Vagina (tissue), 2 donors: ENCODE data around the gene TENM4. TPM values are rescaled to one million over a fixed set of nuclear protein-coding genes. Genes with fewer than 3 reads are reported as not detected.

Source experiments
- DNase-seq, 2 donors: peaks; one replicate each; pipeline ENCODE4 v3.0.0-alpha.2; 2017; ENCODE audit errors: extremely low spot score in 2 of 2
- H3K27ac ChIP-seq: fragments of 200-600 bp; sonication (generic); one replicate; pipeline ENCODE4 v1.5.1; 2019
- H3K27me3 ChIP-seq: fragments of 200-600 bp; sonication (generic); one replicate; pipeline ENCODE4 v1.5.1; 2019
- H3K36me3 ChIP-seq, 2 donors: fragments of 200-600 bp; sonication (generic); one replicate each; pipeline ENCODE4 v1.5.1; 2017 to 2019
- H3K4me1 ChIP-seq: fragments of 200-600 bp; sonication (generic); one replicate; pipeline ENCODE4 v1.5.1; 2019
- H3K4me3 ChIP-seq, 2 donors: fragments of 200-600 bp; sonication (generic); 1 replicate in 1 of 2; 2 replicates in 1 of 2; pipeline ENCODE4 v1.5.1; 2016 to 2019
- H3K9me3 ChIP-seq: fragments of 200-600 bp; sonication (generic); one replicate; pipeline ENCODE4 v1.5.1; 2019
- POLR2A ChIP-seq, 2 donors: fragments of 450-650 bp; IDR thresholded peaks; one replicate each; pipeline ENCODE4 v1.6.1; 2017; ENCODE audit warnings: antibody characterized with exemption in 2 of 2, mild to moderate bottlenecking in 2 of 2, moderate library complexity in 2 of 2
- POLR2AphosphoS5 ChIP-seq, 2 donors: sonication (generic); formaldehyde crosslinking; IDR thresholded peaks; one replicate each; pipeline ENCODE4 v1.9.0; 2017; ENCODE audit warnings: antibody characterized with exemption in 2 of 2, mild to moderate bottlenecking in 2 of 2, low read depth in 1 of 2; ENCODE audit not compliant: insufficient read depth in 1 of 2
- intact Hi-C: fragments of 100-400 bp; cut with DNase I; formaldehyde crosslinking; loops from one replicate; pipeline ENCODE4 v1.15.1; 2023
- total RNA-seq: library from RNA; depleted of rRNA; stranded (reverse); fragments of >200 nt; gene quantifications from one replicate; pipeline ENCODE4 v1.2.3, GENCODE V29; 2016
- TF ChIP-seq, protein P1 (sequence below), 3 experiments: fragments of 450-650 bp in 2 of 3; fragments of 200-600 bp in 1 of 3; sonication (generic) in 1 of 3; IDR thresholded peaks; one replicate each; pipeline ENCODE4 v1.5.1; 2017 to 2019; ENCODE audit warnings: antibody characterized with exemption in 3 of 3, mild to moderate bottlenecking in 2 of 3, moderate library complexity in 2 of 3

Gene TENM4
- total RNA-seq, 1 donor from 2014 or later, result 12.5 TPM

DNA sequence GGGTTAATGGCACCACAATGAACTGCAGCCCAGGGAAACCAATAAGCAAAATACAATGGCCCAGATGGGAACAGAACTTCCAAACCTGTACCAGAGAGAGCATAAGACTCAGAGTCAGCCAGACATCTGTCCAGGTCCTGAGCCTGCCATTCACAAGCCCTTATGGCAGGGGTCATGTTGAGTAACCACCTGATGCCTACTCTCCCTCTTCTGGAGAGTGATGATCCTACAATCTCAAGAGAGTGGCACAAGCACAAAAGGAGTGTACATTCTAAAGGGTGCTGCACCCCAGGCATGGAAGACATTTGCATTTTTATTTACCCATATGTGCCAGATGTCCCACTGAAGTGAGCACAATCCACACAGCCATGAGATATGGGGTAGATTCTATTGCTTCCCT, 10.6 kb downstream of the TENM4 start:
- intact Hi-C loops, result no loop called here
- DNase-seq, result no peak
- H3K4me3 ChIP-seq, result no peak overlapping the region
- no peak overlapping the region for H3K27ac ChIP-seq
- H3K27me3 ChIP-seq, result no peaks in the 10 kb centered on the region
- H3K36me3 ChIP-seq, result no peaks in the 10 kb centered on the region
- peaks cover 9% of the 10 kb centered on the region for H3K4me1 ChIP-seq
- no peaks in the 10 kb centered on the region for H3K9me3 ChIP-seq
- TF ChIP-seq, protein P1, sequence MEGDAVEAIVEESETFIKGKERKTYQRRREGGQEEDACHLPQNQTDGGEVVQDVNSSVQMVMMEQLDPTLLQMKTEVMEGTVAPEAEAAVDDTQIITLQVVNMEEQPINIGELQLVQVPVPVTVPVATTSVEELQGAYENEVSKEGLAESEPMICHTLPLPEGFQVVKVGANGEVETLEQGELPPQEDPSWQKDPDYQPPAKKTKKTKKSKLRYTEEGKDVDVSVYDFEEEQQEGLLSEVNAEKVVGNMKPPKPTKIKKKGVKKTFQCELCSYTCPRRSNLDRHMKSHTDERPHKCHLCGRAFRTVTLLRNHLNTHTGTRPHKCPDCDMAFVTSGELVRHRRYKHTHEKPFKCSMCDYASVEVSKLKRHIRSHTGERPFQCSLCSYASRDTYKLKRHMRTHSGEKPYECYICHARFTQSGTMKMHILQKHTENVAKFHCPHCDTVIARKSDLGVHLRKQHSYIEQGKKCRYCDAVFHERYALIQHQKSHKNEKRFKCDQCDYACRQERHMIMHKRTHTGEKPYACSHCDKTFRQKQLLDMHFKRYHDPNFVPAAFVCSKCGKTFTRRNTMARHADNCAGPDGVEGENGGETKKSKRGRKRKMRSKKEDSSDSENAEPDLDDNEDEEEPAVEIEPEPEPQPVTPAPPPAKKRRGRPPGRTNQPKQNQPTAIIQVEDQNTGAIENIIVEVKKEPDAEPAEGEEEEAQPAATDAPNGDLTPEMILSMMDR (IDR thresholded peaks at IDR 0.05), result no peak
- TF ChIP-seq POLR2A (IDR thresholded peaks at IDR 0.05), result no peak
- TF ChIP-seq POLR2AphosphoS5 (IDR thresholded peaks at IDR 0.05; ENCODE audit: insufficient read depth in 1 of 2, low read depth in 1 of 2), result no peak

DNA sequence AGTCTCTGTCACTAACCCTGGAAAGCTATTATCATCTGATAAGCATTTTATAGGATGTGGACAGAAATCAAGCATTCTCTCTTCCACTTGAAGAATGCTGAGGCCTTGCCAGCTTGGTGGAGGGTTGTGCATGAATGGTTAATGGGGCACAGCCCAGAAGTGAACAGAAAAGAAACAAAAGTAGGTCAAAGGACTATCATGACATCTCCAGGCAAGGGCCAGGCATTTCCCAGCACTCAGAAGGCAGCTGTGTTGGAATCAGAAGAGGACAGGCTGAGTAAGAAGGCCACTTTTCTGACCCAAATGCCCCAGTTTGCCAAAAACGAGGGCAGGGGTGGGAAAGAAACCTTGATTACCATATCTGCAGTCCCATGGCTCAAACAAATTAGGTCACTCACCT, 12.4 kb downstream of the TENM4 start:
- H3K27ac ChIP-seq, result no peak overlapping the region
- H3K4me3 ChIP-seq, result no peak overlapping the region
- peaks cover 9% of the 10 kb centered on the region for H3K4me1 ChIP-seq
- DNase-seq, result no peak
- intact Hi-C loops, result no loop called here
- H3K27me3 ChIP-seq, result no peaks in the 10 kb centered on the region
- no peak for TF ChIP-seq POLR2A (IDR thresholded peaks at IDR 0.05)
- no peaks in the 10 kb centered on the region for H3K36me3 ChIP-seq
- no peaks in the 10 kb centered on the region for H3K9me3 ChIP-seq

DNA sequence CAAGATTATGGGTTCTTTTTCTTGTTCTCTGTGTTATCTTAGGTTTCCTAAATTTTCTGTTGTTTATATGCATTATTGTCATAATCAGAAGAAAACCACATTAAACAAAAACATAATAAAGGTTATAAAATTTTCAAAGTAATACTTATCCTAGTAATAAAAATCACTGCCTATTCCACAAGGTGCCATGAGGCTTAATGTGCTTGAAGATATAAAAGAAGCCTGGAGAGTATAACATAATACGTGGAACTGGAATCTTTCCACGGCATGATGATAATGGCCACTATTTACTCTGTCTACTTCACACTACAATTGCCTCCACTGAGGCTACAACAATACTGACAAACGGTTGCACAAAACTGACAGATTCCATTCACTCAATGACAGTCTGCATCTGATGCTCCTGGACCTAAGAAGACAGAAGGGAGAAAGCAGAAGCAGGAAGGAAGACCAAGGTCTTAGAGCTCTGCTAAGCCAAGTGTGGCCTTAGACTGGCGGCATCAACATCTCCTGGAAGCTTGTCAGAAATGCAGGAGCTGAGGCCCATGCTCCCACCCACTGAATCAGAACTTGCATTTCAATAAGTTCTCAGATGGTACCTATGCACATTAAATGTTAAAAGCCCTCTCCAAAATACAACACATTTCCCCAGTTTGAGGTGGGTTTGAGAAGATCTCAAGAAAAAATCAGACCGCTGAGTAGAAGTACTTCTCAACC, 13.1 kb downstream of the TENM4 start:
- Histone ChIP-seq H3K36me3 (no peaks in the 10 kb centered on the region), H3K27me3 (no peaks in the 10 kb centered on the region), H3K9me3 (no peaks in the 10 kb centered on the region), H3K4me3 (no peak overlapping the region), H3K27ac (no peak overlapping the region), H3K4me1 (peaks cover 9% of the 10 kb centered on the region)
- TF ChIP-seq POLR2AphosphoS5 (IDR thresholded peaks at IDR 0.05; ENCODE audit: insufficient read depth in 1 of 2, low read depth in 1 of 2) (no peak), POLR2A (IDR thresholded peaks at IDR 0.05) (no peak)
- TF ChIP-seq, protein P1 (IDR thresholded peaks at IDR 0.05), result no peak
- no peak for DNase-seq
- intact Hi-C loops, result no loop called here

DNA sequence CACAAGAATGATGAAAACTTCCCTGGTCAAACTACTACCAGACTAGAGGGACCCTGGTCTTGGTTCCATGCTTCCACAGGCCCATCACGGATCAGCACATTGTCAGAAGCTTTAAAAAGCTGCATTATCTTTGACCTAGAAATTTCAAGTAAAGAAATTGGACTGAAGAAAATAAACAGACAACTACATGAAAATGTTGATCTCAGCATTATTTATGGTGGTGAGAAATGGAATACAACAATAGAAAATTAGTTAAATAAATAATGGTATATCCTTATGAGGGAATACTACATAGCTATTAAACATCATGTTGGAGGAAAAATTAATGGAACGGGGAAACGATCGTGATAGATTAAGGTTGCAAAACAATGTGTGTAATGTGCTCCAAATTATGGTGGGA, 13.7 kb downstream of the TENM4 start:
- Histone ChIP-seq H3K27ac (no peak overlapping the region), H3K4me1 (peaks cover 9% of the 10 kb centered on the region), H3K27me3 (no peaks in the 10 kb centered on the region), H3K4me3 (no peak overlapping the region), H3K9me3 (no peaks in the 10 kb centered on the region), H3K36me3 (no peaks in the 10 kb centered on the region)
- DNase-seq, result no peak
- no peak for TF ChIP-seq POLR2A (IDR thresholded peaks at IDR 0.05)
- TF ChIP-seq, protein P1 (IDR thresholded peaks at IDR 0.05), result no peak
- no peak for TF ChIP-seq POLR2AphosphoS5 (IDR thresholded peaks at IDR 0.05; ENCODE audit: insufficient read depth in 1 of 2, low read depth in 1 of 2)
- intact Hi-C loops, result no loop called here

DNA sequence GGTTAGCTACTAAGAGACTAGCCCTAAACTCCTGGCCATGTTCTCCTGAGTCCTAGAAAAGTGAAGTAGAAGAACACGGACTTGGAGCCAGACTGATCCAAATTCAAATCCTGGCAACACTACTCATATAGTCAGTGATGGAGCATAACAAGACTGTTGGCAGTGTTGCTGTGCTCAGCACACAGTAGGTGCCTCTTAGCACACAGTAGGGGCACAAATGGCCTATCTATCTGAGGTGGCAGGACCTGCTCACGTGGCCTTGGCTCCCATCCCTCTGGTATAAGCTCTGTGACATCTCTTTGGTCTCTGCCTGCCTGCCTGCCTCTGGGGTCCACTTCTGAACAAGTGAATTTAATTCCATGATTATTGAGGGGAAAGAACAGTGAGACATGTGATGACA, 15.4 kb downstream of the TENM4 start:
- Histone ChIP-seq H3K4me3 (no peak overlapping the region), H3K9me3 (no peaks in the 10 kb centered on the region), H3K36me3 (no peaks in the 10 kb centered on the region), H3K27me3 (no peaks in the 10 kb centered on the region), H3K4me1 (peaks cover 9% of the 10 kb centered on the region), H3K27ac (no peak overlapping the region)
- TF ChIP-seq POLR2AphosphoS5 (IDR thresholded peaks at IDR 0.05; ENCODE audit: insufficient read depth in 1 of 2, low read depth in 1 of 2) (no peak), POLR2A (IDR thresholded peaks at IDR 0.05) (no peak)
- DNase-seq, result no peak
- intact Hi-C loops, result no loop called here

DNA sequence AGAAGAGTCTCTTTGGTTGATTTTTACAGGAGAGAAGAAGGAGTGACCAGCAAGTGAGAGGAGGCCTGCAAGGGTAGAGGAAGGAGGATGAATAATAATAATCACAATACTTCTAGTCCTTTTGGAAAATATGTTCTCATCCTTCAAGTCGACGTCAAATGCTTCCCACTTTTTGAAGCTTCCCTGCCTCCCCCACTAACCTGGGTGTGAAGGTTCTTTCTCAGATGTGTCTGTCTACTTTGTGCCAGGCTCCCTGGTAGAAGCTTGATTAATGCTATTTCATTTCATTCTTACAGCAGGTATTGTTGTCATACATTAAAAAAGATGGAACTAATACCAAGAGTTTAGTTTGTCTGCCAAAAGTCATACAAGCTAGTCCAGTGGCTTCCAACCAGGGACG, 17.1 kb downstream of the TENM4 start:
- Histone ChIP-seq H3K9me3 (no peaks in the 10 kb centered on the region), H3K36me3 (no peaks in the 10 kb centered on the region), H3K4me1 (peaks cover 10% of the 10 kb centered on the region), H3K27ac (no peak overlapping the region), H3K27me3 (no peaks in the 10 kb centered on the region), H3K4me3 (no peak overlapping the region)
- TF ChIP-seq, protein P1 (IDR thresholded peaks at IDR 0.05), result no peak
- TF ChIP-seq POLR2AphosphoS5 (IDR thresholded peaks at IDR 0.05; ENCODE audit: insufficient read depth in 1 of 2, low read depth in 1 of 2) (no peak), POLR2A (IDR thresholded peaks at IDR 0.05) (no peak)
- DNase-seq, result peak in 1 of 2 donors; percentile 28
- intact Hi-C loops, result no loop called here
